ENCODE data around the gene HMOX2.

DNA sequence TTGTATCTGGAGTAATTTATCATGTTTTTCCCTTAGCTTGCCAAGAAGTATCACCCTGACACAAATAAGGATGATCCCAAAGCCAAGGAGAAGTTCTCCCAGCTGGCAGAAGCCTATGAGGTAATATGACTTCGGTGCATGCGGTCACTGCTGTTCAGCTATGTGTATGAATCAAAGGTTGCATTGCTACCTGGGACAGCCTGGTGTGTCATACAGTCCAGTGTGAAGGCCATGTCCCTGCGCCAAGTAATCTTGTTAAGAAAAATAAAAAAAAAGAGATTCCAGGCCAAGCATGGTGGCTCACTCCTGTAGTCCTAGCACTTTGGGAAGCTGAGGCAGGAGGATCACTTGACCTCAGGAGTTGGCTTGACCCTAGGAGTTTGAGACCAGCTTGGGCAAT, 38.8 kb upstream of the HMOX2 start:
- no peak for TF ChIP-seq FOXC1 (CRISPR knock-in tag; IDR thresholded peaks at IDR 0.05; ENCODE audit: borderline replicate concordance)
- TF ChIP-seq ZBTB26 (CRISPR knock-in tag; IDR thresholded peaks at IDR 0.05; ENCODE audit: borderline replicate concordance) = no peak
- no peak for TF ChIP-seq NR2F1 (CRISPR knock-in tag; IDR thresholded peaks at IDR 0.05)
- no peak for TF ChIP-seq ZBTB10 (CRISPR knock-in tag; IDR thresholded peaks at IDR 0.05; ENCODE audit: borderline replicate concordance)
- TF ChIP-seq, protein P1, sequence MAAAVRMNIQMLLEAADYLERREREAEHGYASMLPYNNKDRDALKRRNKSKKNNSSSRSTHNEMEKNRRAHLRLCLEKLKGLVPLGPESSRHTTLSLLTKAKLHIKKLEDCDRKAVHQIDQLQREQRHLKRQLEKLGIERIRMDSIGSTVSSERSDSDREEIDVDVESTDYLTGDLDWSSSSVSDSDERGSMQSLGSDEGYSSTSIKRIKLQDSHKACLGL (CRISPR knock-in tag; IDR thresholded peaks at IDR 0.05) = no peak
- no peak for TF ChIP-seq ATF3 (CRISPR knock-in tag; IDR thresholded peaks at IDR 0.05)
- no peak for TF ChIP-seq NR2C2 (CRISPR knock-in tag; IDR thresholded peaks at IDR 0.05; ENCODE audit: borderline replicate concordance)
- no peak for TF ChIP-seq FOXJ3 (CRISPR knock-in tag; IDR thresholded peaks at IDR 0.05; ENCODE audit: borderline replicate concordance)
- no peak for TF ChIP-seq DPF2 (CRISPR knock-in tag; IDR thresholded peaks at IDR 0.05; ENCODE audit: borderline replicate concordance, low read depth)
